ENCODE data around the gene TM4SF20.

TM4SF20 gene

DNA sequence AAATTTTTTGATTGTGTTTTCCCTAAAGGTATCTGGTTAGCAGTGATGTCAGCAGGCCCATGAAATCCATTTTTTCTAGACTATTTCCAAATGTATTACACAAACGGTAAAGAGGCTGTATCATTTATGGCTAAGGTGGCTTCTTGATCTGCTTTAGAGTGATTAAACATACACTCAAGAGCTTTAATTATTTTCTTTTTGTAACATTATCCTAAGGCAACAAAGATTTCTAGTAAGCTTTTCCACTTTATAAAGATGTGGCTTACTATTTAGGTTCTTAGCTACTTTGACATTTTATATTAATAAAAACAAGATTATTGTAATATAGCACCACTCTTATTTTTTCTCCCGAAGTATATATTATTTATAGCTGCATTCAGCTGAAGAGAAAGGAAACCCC lies 37.6 kb downstream of the TM4SF20 start:
- TF ChIP-seq, protein P1, sequence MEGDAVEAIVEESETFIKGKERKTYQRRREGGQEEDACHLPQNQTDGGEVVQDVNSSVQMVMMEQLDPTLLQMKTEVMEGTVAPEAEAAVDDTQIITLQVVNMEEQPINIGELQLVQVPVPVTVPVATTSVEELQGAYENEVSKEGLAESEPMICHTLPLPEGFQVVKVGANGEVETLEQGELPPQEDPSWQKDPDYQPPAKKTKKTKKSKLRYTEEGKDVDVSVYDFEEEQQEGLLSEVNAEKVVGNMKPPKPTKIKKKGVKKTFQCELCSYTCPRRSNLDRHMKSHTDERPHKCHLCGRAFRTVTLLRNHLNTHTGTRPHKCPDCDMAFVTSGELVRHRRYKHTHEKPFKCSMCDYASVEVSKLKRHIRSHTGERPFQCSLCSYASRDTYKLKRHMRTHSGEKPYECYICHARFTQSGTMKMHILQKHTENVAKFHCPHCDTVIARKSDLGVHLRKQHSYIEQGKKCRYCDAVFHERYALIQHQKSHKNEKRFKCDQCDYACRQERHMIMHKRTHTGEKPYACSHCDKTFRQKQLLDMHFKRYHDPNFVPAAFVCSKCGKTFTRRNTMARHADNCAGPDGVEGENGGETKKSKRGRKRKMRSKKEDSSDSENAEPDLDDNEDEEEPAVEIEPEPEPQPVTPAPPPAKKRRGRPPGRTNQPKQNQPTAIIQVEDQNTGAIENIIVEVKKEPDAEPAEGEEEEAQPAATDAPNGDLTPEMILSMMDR (conservative IDR thresholded peaks at IDR 0.05; ENCODE audit: low read depth, low read length) = no peak
- no peak for DNase-seq (ENCODE audit: low read depth)
- H3K4me3 ChIP-seq (ENCODE audit: low read length) = no peak overlapping the region

DNA sequence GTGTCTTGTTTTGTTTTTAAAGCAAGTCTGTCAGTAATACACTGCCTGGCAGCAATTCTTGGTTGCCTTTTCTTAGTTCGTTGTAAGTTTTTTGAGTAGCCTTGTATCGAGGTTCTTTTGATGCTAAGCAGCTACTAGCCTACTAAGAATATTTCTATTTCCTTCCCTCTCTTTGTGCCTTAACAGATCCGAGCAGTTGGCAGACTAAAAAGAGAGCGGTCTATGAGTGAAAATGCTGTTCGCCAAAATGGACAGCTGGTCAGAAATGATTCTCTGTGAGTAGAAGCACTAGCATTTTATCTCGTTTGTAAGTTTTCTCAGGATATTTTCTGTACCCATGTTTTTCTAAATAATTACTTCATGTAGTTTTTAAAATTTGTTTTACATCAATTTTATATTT lies 39.0 kb downstream of the TM4SF20 start:
- no peak for DNase-seq (ENCODE audit: low read depth)
- no peak overlapping the region for H3K4me3 ChIP-seq (ENCODE audit: low read length)
- TF ChIP-seq, protein P1 (conservative IDR thresholded peaks at IDR 0.05; ENCODE audit: low read depth, low read length) = no peak

DNA sequence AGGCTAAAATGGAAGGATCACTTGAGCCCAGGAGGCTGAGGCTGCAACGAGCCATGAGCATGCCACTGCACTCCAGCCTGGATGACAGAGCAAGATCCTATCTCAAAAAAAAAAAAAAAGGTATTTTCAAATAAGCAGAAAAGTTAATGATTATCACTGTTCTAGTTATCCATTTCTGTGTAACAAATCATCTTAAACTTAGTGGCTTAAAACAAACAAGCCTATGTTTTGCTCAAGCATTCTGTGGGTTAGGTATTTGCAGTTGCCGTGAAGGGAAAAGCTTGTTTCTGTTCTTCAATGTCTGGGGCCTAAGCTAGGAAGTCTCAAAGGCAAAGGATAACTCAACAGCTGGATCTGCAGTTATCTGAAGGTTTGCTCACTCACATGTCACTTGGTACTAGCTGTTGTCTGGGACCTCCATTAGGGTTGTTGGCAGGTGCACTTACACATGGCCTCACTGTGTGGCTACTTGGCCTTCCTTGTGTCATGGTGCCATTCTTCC lies 40.0 kb downstream of the TM4SF20 start:
- no peak for DNase-seq (ENCODE audit: low read depth)
- TF ChIP-seq, protein P1 (conservative IDR thresholded peaks at IDR 0.05; ENCODE audit: low read depth, low read length) = no peak
- H3K4me3 ChIP-seq (ENCODE audit: low read length) = no peak overlapping the region

DNA sequence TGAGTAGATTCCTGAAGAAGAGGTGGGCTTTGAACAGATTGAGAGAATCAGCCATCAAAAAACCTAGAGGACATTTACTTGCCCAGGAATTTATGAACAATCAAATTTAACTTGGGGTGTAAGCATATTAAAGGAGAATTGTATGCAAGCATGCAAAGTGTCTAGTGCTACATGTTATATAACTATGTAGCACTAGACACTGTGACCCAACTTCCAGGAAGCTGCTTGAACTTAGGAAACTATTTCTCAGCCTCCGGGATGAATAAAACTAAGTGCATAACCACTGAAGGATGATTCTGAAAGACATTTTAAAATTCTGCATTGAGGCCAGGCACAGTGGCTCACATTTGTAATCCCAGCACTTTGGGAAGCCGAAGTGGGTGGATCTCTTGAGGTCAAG lies 41.7 kb downstream of the TM4SF20 start:
- TF ChIP-seq, protein P1 (conservative IDR thresholded peaks at IDR 0.05; ENCODE audit: low read depth, low read length) = no peak
- no peak overlapping the region for H3K4me3 ChIP-seq (ENCODE audit: low read length)
- DNase-seq (ENCODE audit: low read depth) = no peak

DNA sequence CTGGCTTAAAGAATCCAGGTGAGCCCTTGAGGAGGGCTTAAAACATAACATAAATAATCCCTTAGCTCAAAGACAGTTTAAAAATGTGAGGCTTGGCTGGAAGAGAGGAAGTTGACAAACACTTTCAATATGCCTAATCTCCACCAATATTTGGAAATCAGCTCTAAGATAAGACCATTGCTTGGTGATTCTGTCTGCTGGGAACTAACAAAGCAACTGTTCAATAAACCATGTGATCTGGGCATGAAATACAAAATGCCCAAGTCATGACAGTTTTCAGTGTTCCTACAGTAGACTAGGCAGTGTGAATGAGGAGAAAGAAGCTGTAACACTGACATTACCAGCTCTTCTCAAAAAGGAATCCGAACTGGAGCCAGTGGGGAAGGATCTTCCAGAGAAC lies 43.4 kb downstream of the TM4SF20 start:
- TF ChIP-seq, protein P1 (conservative IDR thresholded peaks at IDR 0.05; ENCODE audit: low read depth, low read length) = no peak
- DNase-seq (ENCODE audit: low read depth) = no peak
- no peak overlapping the region for H3K4me3 ChIP-seq (ENCODE audit: low read length)

DNA sequence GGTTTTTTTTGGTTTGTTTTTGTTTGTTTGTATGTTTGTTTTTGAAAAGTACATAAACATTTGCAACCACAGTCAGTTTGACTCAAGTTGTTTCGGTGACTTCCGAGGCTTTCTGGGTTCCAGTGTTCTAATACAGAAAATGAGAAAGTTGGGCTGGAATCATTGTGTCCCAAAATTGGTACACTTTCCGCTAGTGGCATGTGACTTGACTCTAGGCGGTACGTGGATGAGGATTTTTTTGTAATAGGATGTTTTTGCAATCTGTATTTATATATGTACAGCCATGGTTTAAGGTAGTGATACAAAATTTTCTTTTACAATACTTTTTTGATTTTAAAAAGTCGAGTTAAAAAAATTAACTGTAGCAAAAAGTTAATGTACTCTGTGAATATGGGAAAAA lies 52.3 kb downstream of the TM4SF20 start:
- no peak for DNase-seq (ENCODE audit: low read depth)
- TF ChIP-seq, protein P1 (conservative IDR thresholded peaks at IDR 0.05; ENCODE audit: low read depth, low read length) = no peak
- peak overlapping the region; percentile 81 for H3K4me3 ChIP-seq (ENCODE audit: low read length)

DNA sequence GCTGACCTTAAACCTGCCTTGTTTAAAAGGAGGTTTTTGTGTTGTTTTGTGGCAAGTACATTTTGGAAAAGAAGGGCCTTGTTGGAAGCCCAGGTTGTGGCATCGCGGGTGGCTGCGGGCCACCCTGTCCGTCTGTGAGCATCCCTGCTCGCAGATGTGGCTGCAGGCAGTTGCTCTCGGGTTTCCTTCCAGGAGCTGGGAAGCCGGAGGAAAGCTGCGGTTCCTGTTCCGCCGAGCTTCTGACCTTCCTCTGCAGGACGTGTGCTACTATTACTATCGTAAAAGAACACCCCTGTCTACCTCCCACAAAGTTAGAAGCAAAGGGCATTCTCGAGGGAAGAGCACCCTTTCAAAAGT lies 53.3 kb downstream of the TM4SF20 start:
- no peak for DNase-seq (ENCODE audit: low read depth)

More for the DNA sequence above, 53.3 kb downstream of the TM4SF20 start:
- peak overlapping the region; percentile 81 for H3K4me3 ChIP-seq (ENCODE audit: low read length)
- TF ChIP-seq, protein P1 (conservative IDR thresholded peaks at IDR 0.05; ENCODE audit: low read depth, low read length) = no peak

All from retinal pigment epithelial cell (primary cell).